H1 (cell line): Measurements from ENCODE around the gene ANKRD9. TPM values are rescaled to one million over a fixed set of nuclear protein-coding genes. Genes with fewer than 3 reads are reported as not detected.

Experiments
- CHD1 ChIP-seq: IDR thresholded peaks from 2 replicates; pipeline ENCODE4 v1.6.1; 2012; ENCODE audit warnings: low read depth, low read length, improper control_type of control experiment
- EZH2 ChIP-seq: fragments of 200-600 bp; sonication (generic); IDR thresholded peaks from 2 replicates; pipeline ENCODE4 v1.7.1; 2012; ENCODE audit warnings: low read depth, mild to moderate bottlenecking, moderate library complexity, low read length, inconsistent platforms; ENCODE audit not compliant: severe bottlenecking
- GTF2F1 ChIP-seq: IDR thresholded peaks from 2 replicates; pipeline ENCODE4 v1.6.1; 2012; ENCODE audit warnings: low read depth, low read length, improper control_type of control experiment, borderline replicate concordance
- SAP30 ChIP-seq: fragments of 300-600 bp; sonication (generic); IDR thresholded peaks from 2 replicates; pipeline ENCODE4 v1.7.1; 2012; ENCODE audit warnings: low read length, moderate library complexity, mild to moderate bottlenecking, inconsistent platforms; ENCODE audit not compliant: insufficient read depth, insufficient replicate concordance
- SIN3A ChIP-seq, 2 experiments: IDR thresholded peaks in 1 of 2; conservative IDR thresholded peaks in 1 of 2; 2 replicates each; pipeline ENCODE4 v1.6.1; 2011 to 2012; ENCODE audit warnings: low read length in 2 of 2, improper control_type of control experiment in 1 of 2, low read depth in 1 of 2, mild to moderate bottlenecking in 1 of 2
- SIX5 ChIP-seq: IDR thresholded peaks from 2 replicates; pipeline ENCODE4 v1.6.1; 2011; ENCODE audit warnings: mild to moderate bottlenecking, low read depth, low read length
- polyA plus RNA-seq, 7 experiments: library from polyadenylated mRNA; depleted of rRNA in 3 of 7; stranded (reverse) in 5 of 7; unstranded in 2 of 7; fragments of >200 nt in 5 of 7; fragments of 200-250 nt in 2 of 7; gene quantifications; 1 replicate in 5 of 7; 2 replicates in 1 of 7; 4 replicates in 1 of 7; pipeline versions ENCODE4 v1.2.1 to v1.2.3, GENCODE V29; 2011 to 2013; ENCODE audit warnings: missing spikeins in 2 of 7, mixed read lengths in 2 of 7
- total RNA-seq: library from RNA; stranded (reverse); fragmentation: NEBNext Ultra II Directional; extraction: Animal tissue kit (Norgen Biotek cat#: 25700); gene quantifications from 2 replicates; pipeline ENCODE4 v1.2.1, GENCODE V29; 2021

Gene ANKRD9
- total and polyA plus RNA-seq, 2 of the 8 experiments (the other 6 are each of a cell fraction or from before 2014, with no cell fraction given) = 37.0 to 41.8 TPM

DNA sequence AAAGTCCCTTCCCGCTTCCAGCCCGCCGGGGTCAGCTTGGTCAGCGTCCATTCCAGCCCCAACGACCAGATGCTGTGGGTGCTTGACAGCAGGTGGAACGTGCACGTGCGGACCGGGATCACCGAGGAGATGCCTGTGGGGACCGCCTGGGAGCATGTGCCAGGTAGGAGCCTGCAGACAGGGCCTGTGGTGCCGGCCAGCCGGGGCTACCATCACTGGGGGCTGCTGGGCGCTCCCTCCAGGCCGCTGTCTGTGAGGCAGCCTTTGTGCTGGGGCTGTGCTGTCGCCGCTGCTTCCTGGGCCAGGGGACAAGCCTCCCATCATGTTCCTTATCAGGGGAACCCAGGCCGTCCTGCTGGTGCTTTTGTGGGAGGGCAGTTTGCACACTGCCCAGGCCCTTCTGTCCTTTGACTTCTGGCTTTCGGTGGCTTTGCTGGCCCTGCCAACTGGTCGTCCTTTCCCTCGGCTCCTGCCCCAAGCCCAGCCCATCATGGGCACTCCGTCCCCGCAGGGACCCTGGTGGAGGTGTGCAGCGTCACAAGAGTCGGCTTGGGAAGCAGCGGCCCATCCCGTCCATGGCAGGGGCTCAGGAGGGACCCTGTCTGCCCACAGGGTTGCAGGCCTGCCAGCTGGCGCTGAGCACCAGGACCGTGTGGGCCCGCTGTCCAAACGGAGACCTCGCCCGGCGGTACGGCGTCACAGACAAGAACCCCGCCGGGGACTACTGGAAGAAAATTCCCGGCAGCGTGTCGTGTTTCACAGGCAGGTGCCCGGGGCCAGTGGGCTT is 12.4 kb downstream of the ANKRD9 start (continued):
- no peak for TF ChIP-seq SAP30
- TF ChIP-seq CHD1 = no peak
- TF ChIP-seq SIX5 = no peak
- no peak for TF ChIP-seq GTF2F1
- TF ChIP-seq SIN3A (conservative IDR thresholded peaks at IDR 0.05 in 1 of 2, IDR thresholded peaks at IDR 0.05 in 1 of 2; ENCODE audit: low read depth in 1 of 2, low read length in 2 of 2) = no peak
- TF ChIP-seq EZH2 = no peak
- TF ChIP-seq, all 59 proteins: peak for 0
